Right renal pelvis (tissue), 4 donors: ENCODE measurements around the gene DNAJC5G. TPM values are rescaled to one million over a fixed set of nuclear protein-coding genes. Genes with fewer than 3 reads are reported as not detected.

Experiments used
- DNase-seq, 4 donors: peaks; one replicate each; pipeline ENCODE4 v3.0.0-alpha.2; 2013; ENCODE audit warnings: low read depth in 4 of 4, low spot score in 3 of 4, missing footprints in 1 of 4
- polyA plus RNA-seq, 4 donors: library from polyadenylated mRNA; unstranded; fragments of 120-200 nt; gene quantifications; one replicate each; pipeline ENCODE4 v1.2.1, GENCODE V29; 2013; ENCODE audit not compliant: insufficient read length in 4 of 4

The DNAJC5G gene
- polyA plus RNA-seq = 1 to 10 TPM in 2 of 4 donors, under 1 TPM in 2; 0.55 to 1.1 (median 0.88) TPM

GRCh38 chr2:27275211-27276150 lies at the start of gene DNAJC5G:
Gene DNAJC5G, plus strand, starts transcription at chr2:27275433. Its CDS starts 1,296 bp downstream, at chr2:27276729.
- no peak for DNase-seq

DNA sequence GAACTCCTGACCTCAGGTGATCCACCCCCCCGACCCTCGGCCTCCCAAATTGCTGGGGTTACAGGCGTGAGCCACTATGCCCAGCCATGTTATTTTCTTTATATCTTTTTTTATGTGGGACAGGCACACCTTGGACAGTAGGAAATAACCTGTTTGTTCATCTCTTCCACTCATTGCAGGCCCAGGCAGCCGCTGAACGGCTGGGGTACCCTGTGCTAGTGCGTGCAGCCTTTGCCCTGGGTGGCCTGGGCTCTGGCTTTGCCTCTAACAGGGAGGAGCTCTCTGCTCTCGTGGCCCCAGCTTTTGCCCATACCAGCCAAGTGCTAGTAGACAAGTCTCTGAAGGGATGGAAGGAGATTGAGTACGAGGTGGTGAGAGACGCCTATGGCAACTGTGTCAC lies 49.7 kb upstream of the DNAJC5G start:
- no peak for DNase-seq

GRCh38 chr2:27227501-27227900 lies 47.7 kb upstream of the DNAJC5G start:
- DNase-seq = no peak

- DNase-seq = no peak
Observed at GRCh38 chr2:27231921-27232320, 43.3 kb upstream of the DNAJC5G start.

GRCh38 chr2:27233341-27233740 lies 41.9 kb upstream of the DNAJC5G start:
- no peak for DNase-seq

- no peak for DNase-seq
Observed at GRCh38 chr2:27236136-27236535, 39.1 kb upstream of the DNAJC5G start.

DNA sequence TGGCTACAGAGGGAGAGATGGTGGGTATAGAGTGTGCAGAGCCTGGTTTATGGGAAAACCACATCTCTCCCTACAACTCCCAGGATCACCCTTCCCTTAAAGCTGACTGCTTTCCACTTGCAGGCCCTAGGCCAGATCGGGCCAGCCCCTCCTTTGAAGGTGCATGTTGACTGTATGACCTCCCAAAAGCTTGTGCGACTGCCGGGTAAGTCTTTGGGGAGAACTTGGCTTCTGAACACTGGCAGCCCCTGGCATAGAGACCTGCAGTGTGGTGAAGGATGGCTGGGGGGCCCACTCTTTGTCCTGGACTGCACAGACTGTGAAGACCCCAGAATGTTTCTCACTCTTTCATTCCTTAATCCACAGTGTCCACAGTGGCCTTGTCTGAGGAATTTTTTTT lies 38.6 kb upstream of the DNAJC5G start:
- no peak for DNase-seq

GRCh38 chr2:27237341-27237945 lies 37.8 kb upstream of the DNAJC5G start:
- DNase-seq = no peak

DNA sequence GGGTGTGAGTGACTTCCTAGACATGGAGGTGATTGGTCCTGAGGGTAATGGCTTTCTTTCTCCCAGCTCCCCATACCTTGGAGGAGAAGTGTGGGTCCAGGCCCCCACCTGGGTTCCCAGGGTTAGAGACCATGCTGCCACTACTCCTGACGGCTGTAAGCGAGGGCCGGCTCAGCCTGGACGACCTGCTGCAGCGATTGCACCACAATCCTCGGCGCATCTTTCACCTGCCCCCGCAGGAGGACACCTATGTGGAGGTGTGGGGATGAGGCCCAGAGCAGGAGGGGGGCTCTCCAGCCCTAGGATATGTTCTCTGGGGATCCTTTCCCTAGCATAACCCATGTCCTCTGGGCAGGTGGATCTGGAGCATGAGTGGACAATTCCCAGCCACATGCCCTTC lies 36.3 kb upstream of the DNAJC5G start:
- DNase-seq = no peak

DNA sequence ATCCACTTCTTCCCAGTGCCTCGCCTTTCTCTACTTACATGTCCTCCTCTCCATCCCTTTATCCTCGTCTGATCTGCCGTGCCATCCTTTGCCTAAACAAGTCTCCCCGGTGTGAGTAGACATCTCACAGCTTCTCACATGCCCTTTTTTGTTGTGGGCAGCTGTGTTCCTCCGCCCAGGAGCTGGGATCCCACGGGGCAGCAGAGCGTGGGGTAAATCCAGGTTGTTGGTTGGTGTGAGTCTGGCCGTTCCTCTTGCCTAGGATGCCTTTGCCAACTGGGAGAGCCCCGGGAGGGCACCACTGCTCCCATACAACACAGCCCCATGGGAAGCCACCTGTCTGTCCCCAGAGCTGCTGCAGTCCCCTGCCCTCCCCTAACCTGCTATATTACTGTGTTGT lies 34.8 kb upstream of the DNAJC5G start:
- no peak for DNase-seq

DNA sequence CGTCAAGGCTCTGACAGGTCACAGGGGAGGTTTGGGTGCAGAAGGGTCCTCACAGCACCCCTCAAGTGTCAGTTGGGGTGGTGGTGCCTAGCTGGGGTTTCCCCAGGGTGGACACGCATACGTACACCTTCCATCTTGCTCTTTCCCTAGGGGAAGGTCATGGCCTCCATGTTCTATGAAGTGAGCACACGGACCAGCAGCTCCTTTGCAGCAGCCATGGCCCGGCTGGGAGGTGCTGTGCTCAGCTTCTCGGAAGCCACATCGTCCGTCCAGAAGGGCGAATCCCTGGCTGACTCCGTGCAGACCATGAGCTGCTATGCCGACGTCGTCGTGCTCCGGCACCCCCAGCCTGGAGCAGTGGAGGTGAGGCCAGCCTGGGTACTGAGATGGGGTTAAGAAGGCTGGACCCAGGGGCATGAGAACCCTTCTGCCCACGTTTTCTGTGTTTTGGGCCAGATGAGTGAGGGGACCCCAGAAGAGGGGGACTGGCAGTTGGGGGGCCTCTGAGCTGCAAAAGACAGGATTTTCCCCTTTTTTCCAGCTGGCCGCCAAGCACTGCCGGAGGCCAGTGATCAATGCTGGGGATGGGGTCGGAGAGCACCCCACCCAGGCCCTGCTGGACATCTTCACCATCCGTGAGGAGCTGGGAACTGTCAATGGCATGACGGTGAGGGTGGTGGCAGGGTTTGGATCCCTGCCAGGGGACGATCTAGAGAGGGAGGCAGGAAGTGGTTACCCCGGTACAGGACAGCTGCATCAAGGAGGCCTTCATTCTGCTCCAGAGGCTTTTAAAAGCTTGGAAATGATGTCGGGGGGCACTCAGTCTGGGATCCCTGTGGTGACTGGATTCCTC lies 33.2 kb upstream of the DNAJC5G start:
- no peak for DNase-seq

- no peak for DNase-seq
Observed at GRCh38 chr2:27242614-27242951, 32.6 kb upstream of the DNAJC5G start.

DNA sequence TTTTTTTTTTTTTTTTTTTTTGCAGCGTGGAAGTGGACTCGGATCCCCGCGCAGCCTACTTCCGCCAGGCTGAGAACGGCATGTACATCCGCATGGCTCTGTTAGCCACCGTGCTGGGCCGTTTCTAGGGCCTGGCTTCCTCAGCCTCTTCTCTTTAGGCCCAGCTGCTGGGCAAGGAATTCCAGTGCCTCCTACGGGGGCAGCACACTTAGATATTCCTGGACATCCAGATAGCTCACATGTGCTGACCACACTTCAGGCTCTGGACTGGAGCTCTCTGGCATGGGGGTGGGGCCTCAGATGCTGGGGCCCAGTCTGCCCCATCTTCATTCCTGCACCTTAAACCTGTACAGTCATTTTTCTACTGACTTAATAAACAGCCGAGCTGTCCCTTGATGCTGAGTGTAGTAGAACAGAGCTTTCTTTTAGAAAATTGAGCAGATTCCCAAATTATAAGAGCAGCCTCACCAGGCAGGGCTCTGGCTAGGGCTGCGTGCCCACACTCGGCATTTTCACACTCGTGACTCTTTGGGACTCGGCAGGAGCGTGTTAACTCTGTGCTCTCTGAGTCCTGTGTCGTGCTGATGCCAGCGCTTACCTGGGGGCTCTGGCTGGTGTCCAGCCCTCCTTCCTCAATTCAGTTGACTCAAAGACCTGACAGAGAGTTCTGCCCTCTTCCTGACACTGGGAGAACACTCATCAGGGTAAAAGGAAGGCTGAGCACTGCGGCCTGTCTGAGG lies 31.7 kb upstream of the DNAJC5G start:
- DNase-seq = no peak

- no peak for DNase-seq
Observed at GRCh38 chr2:27245116-27245515, 30.1 kb upstream of the DNAJC5G start.

- DNase-seq = no peak
Observed at GRCh38 chr2:27245626-27246025, 29.6 kb upstream of the DNAJC5G start.

DNA sequence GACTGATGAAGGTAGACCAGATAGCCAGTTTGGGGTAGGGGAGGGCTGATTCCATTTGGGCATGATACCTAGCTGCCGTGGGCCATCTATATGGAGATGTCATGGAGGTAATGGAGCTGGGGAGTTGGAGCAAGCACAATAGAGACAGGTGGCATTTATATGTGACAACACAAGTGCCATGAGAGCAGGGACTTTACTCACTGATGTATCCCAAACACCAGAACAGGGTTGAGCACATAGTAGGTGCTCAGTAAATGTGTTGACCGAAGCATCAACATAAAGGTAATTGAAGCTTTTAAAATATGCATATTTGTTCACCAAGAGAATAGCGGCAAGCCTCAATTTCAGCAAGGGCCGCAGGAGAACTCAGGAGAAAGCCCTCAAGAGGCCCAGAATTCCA lies 27.3 kb upstream of the DNAJC5G start:
- no peak for DNase-seq

- DNase-seq = no peak
Observed at GRCh38 chr2:27249159-27249890, 25.9 kb upstream of the DNAJC5G start.

DNA sequence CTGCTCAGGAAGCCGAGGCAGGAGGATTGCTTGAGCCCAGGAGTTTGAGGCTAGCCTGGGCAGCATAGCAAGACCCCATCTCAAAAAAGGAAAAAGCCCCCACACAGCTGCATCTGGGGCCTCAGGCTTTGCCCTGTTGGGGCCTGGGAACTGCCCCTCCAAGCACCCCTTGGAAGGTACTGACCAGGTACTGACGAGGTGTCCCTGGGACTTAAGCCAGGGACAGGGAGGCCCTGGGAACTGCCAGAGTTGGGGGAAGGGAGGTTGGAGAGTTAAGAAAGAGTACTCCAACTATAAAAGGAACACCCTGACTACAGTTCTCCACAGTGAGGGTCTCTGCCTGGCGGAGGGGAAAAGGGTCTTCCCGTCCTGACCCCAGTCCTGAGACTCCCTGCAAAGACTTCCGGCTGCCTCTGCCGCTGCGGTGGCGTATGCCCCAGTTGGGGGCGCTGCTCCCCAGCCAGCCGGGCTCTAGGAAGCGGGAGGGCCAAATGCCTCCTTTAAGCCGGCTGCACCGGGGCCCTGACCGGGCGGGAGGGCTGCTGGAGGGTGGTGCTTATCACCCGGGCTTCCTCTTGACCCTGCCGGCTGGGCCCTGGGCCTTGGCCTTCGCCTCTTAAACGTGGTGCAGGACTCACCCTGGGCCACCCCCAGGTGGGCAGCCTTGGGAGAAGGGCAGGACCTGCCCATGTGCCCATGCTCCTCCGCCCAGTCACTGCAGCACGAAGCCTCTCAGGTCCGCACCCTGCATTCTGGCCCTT lies 25.2 kb upstream of the DNAJC5G start:
- no peak for DNase-seq
